ENCODE measurements around the gene FGD3.

FGD3 gene

DNA sequence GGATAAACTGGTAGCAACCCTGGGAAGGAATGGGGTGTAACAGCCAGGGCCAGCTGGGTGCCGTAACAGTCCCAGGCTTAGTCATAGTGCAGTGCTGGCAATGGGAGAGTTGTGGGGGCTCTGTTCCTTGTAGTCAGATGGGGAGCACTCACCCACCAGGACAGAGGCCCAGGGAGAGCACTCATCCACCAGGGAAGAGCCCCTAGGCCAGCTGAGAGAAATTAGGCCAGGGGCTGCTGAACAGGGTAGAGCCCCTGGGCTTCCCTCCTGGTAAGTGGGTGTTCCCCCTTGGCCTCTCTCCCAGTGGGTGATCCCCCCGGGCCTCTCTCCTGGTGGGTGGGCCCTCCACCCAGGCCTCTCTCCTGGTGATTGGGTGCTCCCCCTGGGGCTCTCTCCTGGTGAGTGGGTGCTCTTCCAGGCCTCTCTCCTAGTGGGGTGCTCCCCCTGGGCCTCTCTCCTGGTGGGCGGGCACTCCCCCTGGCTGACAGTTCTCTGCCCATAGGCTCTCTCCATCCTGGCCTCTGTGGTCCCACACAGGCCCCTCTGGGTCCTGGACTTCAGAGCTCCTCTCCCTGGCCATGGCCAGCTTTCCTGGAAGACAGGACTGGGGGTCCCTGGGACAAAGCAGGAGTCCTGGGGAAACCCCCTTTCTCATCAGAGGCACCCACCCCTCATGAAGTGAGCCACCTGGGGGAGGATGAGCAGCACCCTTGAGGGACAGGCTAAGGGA lies 13.4 kb downstream of the FGD3 start:
- DNase-seq: no peak

DNA sequence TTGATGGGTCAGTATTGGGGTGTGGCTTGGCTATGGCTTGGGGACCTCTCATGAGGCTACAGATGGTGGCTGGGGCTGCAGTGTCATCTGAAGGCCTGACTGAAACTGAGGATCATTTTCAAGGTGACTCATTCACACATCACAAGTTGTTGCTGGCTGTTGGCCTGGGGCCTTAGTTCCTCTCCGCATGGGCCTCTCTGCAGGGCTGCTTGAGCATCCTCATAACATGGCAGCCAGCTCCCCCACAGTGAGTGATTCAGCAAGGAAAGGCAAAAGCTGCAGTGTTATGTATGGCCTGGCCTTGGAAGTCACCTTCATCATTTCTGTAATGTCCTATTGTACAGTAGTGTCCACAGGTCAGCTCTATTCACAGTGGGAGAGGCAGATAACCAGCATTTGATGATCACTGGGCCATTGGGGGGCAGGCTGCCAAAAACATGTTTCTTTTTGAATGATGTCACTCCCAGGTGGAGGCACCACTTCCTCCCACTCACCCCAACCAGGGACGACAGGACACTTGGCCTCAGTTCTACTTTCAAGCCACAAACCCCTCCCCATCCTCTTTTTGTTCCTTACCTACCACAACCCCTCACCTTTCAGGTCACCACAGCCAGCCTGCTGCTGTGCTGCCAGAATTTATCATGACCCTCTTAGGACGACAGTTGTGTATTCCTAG lies 14.4 kb downstream of the FGD3 start:
- peak; percentile 46 for DNase-seq

DNA sequence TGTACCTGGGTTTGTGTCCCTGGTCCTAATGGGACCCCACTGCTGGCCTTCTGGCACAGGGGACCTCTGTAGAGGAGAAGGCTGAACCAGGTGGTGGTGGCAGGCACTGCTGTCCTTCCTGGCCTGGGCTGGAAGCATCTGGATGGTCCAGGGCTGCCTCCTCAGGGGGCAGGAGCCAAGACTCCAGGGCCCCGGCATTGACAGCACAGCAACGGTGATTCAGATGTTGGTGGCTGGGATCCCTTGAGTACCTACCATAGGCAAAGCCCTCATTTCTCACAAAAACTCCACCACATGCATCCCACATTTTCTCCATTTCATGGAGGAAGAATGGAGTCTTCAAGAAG lies 15.0 kb downstream of the FGD3 start:
- no peak for DNase-seq

DNA sequence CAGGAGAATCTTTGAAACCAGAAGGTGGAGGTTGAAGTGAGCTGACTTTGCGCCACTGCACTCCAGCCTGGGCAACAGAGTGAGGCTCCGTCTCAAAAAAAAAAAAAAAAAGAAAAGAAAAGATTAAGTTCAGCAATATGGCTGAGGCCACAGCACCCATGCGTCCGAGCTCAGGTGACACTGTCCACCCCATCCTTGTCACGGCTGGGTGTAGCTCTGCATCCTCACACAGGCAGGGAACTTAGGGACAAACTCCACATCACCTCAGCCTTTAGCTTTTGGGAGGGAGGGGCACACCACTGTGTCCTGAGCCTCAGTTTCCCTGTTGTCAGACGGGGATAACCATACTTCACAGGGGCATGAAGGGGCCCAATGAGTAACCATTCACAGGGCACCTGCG lies 15.5 kb downstream of the FGD3 start:
- no peak for DNase-seq

DNA sequence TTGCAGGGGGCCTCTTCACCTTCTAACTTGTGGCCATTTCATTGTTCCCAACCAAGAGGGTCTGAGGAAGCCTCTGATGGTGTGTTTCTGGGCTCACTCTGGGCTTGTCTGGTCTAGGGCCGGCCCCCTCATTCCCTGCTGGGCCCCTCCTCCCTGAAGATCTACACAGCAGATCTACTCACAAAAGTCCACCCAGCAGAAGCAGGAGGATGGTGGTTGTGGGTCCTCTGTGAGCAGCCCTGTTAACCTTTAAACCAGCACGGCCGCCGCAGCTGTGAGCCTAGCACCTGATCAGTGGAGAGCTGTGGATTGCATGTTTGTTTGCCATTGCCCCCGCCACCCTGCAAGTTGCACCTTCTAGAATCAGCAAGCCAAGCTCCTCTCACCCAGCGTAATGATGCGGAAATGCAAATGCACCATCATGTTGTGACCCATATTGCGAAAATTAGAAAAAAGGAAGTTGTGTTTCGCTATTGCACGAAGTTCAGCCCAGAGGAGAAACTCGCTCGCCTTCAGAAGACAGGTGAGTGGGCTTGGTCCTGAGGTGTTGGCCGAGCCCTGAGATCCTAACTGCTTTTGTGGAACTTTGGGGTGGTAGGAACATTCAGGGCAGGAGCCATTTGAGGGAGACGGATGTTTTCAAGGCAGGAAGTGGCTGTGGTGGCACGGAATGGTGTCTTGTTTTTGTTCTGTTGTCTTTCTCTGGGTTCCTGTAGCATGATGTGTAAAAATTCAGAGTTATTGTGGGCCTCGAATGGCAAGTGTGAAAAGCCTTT lies 16.7 kb downstream of the FGD3 start:
- peak; percentile 54 for DNase-seq

DNA sequence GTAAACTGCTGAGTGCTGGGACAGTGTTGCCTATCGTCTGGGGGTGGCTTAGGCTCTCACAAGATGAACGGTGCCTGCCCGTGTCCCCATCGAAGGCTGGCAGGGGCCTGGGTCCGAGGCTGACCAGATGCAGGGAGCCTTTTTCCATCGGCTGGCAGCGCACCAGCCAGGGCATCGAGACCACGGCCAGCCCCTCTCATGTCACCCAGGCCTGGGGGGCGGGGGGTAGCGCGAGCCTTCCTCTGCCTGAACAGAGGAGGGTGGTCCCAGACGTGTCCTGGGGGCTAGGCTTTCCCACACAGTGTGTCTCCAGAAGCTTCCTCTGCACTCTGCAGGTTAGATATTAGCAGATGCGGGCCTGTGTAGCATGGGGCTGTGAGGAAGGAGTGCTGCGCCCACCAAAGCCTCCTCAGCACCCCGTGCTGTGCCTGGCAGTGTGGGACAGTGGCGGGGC lies 17.3 kb downstream of the FGD3 start:
- peak; percentile 24 for DNase-seq

DNA sequence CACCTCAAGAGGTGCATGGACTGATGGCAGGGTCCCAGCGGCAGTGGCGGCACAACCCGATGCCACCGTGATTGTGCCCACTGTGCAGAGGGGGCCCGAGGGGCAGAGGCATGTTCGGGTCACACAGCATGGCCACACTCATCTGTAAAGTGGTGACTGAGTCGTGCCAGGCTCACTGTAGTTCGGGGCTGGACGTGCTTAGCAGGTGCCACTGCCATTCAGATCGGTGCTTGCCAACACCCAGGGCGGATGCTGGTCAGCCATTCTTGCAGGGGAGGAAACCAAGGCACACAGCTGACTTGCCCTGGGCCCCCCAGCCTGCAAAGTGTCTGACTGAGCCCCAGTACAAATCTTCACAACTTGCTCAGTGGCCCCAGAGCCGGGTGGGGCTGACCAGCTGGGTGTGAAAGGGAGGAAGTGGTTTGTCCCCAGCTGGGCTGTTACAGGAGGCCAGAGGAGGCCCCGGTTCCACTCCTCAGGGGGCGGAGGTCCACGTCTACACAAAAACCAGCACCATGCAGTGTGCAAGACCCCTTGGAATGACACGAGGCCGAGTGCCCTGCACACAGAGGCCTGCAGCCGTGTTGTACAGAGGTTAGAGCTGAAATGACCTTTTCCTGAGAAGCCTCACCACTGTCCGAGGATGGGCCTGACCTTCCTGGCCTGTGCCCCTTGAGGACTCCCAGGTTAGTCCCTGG lies 17.9 kb downstream of the FGD3 start:
- DNase-seq: peak; percentile 28

DNA sequence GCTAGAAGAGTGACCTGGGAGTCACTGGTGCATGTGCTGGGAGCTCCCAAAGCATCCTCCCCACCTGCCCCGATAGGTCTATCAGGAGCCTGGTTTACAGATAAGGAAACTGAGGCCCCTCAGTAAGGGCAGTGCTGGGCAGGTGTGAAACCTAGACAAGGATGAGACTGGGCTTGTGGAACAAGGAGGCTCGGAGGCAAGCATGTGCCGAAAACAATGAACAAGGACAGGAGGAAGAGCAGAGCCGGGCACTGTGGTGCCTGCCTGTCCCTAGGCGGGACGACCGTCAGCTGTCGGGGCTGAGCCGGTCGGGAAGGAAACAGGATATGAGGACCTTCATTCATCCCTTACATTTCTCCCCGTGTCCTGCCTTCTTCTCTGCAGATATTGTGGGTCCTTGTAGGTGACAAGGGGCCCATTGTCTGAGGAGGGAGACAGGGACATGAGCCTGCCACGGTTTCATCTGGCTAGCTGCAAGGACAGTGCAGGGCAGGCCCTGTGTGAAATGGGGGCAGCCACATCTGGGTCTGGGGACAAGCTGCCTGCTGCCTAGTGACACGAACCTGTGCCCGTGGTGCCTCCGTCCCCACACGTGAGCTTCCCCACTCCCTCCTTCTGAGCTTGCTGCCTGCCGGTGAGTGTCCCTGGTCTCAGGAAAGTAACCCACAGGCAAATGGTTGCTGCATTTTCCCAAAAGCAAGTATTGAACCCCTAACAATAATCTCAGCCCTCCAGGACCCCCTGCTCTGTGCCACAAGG lies 18.6 kb downstream of the FGD3 start:
- no peak for DNase-seq

DNA sequence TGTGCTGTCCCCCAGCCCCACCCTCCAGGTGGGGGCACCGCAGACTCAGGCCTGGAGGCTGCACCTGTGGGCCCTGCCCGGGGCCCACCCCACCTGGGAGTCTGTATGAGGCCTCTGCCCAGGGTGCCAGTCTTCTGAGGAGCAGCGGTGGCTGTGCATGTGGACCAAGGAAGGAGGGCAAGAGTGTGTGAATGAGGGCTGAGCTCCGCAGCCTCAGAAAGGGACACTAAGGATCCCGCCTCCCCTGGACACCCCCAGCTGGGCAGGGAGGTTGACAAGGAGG lies 19.1 kb downstream of the FGD3 start:
- DNase-seq: no peak

DNA sequence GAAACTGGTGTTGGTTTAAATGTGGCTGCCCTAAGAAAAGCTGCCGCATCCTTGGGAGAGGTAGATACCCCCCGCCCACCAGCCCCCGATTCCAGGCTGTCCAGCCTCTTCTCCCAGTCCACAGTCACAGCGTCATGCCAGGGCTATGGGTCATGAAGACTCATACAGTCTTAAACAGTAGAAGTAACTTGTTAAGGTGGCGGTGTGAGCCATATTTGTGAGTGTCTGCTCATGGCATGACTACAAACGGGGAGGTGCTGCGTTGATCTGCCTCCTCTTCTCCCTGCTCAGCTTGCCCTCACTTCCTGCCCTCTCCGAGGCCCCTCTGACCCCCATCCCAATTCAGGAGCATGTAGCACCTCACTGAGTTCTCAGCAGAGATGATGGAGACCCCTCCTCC lies 20.8 kb downstream of the FGD3 start:
- DNase-seq: no peak

DNA sequence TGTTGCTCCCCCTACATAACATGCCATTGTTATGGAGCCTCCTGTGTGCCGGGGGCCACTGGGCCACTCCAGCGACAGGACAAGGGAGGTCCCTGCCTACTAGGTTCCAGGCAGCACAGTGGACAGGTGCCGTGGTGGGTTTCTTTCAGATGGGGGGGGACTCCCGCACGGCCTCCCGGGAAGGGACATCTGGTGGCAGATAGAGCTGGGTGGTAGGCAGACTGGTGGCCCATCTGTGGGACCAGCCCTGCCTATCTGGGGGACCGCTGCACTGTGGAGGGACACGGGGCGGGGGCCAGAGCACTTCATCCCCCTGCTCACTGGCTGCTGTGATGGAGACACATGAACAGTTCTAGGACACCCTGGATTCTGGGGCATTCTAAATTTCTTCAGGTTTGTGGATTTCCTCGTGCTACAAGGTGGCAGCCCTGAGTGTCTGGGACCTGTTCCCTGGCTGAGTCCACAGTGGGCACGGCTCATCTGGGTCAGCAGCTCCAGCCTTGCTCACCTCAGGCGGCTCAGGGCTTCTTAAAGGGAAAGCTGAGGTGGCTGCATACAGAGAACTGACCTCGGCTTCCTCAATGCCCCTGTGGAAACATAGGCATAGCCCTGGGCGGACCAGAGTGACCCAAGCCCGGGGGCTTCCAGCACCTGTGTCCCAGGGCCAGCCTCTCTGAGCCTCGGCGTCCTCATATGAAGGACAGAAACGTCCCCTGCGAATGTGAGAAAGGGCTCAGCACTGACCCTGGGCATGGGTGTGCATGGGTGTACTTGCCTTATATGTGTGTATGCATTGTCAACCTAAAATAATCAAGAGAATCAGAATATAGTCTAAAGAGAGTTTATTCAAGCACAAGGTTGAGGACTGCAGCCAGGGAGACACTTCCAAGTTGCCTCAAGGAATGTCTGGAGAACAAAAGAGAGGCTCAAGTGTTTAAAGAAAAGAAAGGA lies 22.5 kb downstream of the FGD3 start:
- no peak for DNase-seq

DNA sequence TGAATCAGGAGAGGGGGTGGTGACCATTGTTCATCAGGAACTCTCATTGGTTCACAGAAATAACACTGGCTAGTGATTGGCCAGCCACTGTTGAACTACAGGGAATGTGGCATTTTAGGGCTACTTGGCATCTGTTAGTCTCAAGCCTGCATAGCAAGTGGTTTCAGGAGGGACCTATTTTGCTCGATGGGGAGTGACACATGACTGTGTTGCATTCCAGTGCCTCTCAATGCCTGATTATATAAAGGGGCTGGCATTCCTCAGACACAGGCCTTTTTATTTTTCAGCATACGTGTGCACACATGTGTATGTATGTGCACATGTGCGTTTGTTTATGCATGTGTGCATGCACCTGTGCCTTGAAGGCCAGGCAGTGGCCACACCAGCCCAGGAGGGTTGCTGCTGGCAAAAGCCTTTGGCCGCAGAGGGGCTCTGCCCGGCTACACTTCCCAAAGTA lies 23.2 kb downstream of the FGD3 start:
- no peak for DNase-seq

DNA sequence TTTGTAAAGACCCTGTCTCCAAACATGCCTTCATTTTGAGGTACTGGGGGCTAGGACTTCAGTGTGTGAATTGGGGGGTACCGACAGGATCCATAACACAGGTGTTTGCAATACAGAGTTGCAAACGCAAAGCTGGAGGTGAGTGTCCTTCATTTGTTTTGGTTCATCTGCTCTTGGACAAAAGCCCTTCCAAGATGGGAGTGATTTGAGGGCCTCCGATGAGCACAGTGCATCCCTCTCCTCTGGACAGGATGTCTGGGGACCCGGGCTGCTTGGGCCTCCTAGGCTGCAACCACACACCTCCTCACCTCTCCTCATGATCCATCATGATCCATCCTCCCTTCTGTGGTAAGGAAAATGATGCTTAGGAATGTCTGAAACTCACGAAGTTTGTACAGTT lies 23.8 kb downstream of the FGD3 start:
- DNase-seq: no peak

DNA sequence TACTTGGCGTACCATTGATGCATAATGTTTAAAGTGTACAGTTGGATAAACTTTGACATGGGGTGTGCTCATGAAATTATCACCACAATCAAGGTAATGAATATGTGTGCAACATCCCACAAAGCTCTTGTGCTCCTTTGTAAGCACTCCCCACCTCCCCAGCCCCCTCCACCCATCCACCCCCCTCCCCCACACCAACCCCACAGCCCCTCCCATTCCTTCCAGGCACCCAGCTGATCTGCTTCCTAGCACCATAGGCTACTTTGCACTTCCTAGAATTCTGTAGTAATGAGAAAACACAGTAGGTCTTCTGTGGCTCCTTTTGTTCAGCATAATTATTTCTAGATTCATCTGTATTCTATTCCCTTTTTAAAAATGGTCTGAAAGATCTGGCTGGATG lies 24.5 kb downstream of the FGD3 start:
- no peak for DNase-seq

DNA sequence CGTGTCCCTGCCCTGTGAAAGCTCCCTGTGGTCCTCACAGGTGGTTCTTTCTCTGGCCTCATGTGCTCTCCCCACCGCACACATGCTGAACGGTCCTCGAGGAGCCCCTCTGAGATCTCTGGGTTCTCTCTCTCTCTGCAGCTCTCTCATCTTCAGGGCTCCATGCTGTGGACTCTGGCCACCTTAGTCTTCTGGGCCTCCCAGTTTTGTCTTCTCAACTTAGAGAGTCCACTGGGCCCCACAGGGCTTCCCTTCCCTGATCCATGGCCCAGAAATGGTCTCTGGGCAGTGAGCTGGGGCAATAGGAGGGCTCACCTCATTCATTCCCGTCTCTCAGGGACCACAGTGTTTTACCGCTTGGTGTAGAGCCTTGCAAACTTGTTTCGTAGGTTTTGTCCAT lies 26.4 kb downstream of the FGD3 start:
- no peak for DNase-seq

DNA sequence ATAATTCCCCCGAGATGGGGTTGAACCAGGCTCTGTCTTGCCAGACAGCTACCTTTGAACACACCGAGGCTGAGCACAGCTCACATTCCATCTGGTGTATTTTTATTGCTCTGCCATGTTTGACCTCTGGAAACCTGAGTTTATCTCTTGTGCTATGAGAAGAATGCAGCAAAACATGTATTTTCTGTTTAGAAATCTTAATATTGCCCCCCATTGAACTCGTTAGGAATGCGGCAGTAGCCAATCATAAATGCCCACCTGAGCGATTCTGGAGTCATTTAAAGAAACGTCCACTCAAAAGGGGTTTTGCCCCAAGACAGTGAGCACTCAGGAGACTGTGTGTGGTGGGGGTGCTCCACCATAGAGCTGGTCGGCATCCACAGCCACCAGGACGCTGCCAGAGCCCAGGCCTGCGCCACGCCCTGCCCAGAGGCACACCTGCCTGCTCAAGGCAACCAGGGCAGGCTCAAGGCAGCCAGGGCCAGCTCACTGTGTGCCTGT lies 26.9 kb downstream of the FGD3 start:
- no peak for DNase-seq

DNA sequence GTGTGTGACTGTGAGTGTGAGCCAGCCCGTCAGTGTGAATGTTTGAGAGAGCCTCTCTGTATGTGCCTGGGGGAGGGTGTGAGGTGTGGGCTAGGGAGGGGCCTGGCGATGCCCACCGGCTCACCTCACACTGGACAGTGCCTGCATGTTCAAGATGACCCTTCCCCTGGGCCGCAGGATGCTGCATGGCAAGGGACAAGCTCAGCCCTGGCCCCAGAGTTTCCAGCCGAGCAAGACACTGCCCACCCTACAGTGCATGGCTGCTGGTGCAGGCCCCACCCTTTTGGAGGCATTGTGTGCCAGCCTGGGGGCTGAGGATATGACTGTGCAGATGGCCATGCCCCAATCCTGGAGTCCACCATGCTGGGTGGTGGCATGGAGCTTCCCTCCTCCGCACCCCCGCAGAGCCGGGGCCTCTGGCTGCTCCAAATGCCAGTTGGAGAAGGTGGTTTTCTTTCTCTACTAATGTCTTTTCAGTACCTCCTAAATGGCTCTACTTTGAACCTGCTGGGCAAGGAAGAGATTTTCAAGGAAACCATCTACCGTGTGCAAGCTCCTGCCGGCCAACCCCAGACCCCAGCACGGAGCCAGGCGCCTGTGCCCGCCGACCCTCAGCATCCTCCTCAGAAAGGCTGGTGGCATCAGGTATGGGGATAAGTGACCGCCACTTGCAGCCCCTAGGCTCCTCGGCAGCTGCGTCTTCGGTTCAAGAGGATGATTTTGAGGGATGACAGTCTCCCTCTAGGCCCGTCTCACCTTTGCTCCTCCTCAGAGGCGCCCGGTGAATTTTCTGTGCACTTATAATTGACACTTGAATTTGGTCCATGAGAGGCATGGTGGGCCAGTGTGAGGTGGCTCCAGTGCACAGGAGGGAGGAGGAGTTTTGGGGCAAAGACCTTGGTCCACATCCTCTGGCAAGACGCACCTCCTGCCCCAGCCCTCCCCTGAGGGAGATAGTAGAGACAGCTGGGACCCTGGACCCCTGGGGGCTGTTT lies 27.7 kb downstream of the FGD3 start:
- no peak for DNase-seq

DNA sequence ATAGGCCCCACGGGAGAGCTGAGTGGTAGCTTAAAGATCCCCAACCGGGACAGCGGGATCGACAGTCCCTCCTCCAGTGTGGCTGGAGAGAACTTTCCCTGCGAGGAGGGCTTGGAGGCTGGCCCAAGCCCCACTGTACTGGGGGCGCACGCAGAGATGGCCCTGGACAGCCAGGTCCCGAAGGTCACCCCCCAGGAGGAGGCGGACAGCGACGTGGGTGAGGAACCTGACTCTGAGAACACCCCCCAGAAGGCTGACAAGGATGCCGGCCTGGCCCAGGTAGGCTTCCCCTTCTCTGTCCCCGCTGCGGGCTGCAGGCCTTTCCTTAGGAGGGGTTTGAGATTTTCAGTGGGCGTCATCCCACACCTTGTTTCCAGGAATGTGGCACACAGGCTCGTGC lies 29.1 kb downstream of the FGD3 start:
- no peak for DNase-seq

DNA sequence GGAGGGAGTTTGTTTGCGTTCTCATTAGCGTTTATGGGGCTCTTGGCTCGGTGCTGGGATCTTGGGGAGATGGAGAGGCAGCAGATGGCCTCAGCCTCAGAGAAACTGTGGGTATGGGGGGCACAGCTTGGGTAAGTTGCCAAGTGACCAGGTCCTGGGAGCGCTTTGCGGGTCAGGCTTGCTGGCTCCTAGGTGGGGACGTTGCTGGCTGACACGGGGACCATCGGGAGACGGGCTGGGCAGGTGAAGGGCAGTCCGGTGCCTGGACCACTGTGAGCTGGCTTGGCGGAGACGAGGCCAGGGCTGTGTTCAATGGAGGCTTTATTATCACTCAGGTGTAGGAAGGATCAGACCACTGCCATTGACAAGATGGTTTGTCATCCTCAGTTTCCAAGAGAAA lies 30.0 kb downstream of the FGD3 start:
- no peak for DNase-seq

DNA sequence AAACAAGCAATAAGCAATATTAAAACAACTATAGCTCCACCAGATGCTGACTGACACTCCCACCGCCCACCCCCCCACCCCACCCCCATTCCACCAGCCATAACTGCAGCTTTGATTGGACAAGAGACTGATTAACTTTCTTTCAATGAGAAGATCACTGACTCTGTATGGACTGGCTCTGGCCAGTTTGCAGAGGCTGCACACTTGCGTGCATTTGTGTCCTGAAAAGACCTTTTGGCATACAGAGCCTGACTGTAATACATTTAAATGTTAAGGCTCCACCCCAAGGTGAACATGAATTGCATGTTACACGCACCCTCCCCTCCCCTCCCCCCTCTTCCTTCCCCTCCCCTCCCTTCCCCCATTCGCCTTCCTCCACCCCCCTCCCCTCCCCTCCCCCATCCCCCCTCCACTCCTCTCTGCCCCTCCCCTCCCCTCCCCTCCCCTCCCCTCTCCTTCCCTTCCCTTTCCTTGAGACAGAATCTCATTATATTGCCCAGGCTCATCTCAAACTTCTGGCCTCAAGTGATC lies 31.1 kb downstream of the FGD3 start:
- DNase-seq: no peak
